ENCODE measurements around the gene NPTN.
"Not testable (repeated sequence)": the region's sequence is repeated elsewhere in the genome, so short reads cannot be mapped to it uniquely, and the experiment has no call there.

NPTN gene

DNA sequence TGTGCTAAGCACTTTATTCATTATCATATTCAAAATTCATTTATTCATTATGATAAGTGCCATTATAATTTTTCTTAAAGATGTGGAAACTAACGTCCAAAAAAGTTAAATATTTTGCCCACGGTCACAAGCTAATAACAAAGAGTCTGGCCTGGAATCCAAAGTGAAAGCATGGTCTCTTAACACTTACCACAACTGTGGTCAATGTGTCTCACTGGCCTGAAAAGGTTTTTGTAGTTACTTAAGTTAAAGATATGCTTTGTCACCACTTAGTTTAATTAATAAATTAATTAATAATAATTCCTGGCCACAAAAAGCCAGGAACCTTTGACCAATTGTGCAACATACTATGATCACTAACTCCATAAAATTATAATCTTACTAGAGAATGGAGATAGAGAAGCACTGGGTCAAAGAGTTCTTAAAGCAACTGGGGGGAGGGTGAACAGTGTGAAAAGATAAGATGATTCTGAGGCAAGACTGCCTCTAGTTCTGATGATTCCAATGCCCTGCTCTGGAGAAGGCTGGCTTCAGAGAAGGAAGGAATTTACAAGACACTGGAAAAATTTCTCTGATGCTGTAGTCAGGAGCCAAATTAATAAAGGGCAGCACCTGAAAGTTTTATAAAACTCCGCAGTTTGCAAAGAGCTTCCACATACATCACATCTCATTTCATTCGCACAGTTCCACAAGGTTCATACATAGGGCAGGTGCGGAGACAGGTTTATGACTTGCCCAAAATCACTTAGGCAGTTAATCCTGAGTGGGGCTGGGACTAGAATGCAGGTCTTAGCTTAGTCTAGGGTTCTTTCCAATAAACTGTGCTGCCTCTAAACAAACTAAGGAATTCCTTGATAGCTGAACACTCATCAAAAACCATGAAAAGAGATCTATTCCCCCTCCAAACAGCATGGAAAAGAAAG lies 32.5 kb downstream of the NPTN start:
- DNase-seq, result no peak

DNA sequence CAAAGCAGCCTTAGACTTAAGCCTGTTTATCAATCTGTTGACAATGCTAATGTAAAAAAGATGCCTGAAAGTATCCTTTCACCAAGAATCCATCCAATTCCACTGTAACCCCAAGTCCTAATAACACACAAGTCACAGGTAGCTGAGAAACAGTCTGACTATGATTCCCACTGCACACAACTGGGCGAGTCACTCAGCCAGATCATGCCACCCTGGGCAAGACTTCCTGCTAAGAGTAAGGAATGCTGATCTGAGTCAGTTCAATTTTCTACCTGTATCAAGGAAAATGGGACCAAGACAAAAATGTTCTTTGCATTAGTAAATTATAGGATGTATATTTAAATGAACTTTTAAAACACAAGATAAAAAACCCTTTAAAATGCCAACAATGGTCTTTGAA lies 33.3 kb downstream of the NPTN start:
- DNase-seq, result no peak

DNA sequence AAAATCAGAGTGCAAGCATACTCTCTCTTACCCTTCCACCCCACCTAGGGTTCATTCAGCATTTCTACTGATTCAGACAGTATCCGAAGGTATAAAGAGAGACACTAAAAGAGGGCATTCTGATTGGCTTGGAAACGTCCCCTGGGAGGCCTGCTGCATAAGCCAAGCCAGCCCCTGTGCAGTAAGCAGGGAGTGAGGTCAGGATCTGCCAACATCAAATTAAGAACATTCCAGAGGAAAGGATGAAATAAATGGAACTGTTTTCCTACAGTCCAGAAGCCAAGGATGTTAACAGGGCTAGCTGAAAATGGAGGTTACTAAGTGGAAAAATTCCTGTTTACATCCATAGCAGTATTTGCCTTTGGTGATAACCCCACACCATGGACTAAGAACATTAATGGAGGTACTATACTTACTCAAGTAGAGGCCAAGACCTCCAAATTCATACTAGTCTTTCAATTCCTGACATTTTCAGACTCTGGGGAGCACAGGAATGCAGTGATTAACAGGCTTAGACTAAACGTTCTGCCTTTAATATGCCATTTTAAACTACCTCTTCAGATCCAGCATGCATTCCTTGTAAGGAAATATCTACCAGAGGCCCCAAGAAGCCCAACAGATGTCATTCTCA lies 34.5 kb downstream of the NPTN start:
- DNase-seq, result no peak

DNA sequence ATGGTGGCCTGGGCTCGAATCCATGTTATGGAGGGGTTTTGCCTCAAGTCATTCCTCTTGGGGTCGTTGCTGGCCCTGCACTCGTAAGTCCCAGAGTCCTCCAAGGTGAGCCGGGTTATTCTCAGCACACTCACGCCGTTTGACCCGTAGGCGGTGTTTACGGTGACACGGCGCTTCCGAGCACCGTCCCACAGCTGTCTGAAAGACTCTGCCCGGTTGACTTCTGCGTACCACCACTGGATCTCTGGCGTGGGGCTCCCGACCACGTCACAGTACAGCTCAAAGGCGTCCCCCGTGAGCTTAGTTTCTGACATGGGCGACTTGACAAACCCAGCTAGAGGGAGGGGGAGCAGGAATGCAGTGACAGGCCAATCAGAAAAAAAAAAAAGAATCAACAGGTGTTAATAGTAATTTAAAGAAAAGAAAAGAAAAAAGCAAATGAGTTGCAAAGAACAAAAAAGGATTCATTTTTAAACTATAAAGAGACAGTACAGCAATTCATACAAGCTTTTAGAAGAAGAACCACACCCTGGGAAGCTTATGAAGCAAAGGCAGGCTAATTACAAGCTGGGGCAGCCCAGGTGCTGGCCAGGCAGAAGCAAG lies 36.1 kb downstream of the NPTN start:
- no peak for DNase-seq

DNA sequence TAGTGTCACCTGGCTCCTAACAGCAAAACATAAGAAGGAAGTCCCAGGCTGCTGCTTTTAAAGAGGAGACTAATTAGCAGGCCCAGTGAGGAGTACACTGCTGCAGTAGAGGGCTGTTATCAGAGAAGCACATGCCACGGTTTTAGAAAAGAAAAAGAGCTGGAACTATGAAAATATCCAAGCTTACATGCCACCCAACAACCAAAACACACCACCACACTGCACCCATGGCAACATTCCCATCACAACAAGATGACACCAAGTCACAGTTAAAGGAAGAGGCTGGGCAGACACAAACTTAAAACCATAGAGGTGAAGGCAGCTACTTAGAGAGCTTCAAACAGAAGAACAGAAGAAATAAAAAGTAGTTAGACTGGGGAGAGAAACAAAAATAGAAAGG lies 37.0 kb downstream of the NPTN start:
- no peak for DNase-seq

DNA sequence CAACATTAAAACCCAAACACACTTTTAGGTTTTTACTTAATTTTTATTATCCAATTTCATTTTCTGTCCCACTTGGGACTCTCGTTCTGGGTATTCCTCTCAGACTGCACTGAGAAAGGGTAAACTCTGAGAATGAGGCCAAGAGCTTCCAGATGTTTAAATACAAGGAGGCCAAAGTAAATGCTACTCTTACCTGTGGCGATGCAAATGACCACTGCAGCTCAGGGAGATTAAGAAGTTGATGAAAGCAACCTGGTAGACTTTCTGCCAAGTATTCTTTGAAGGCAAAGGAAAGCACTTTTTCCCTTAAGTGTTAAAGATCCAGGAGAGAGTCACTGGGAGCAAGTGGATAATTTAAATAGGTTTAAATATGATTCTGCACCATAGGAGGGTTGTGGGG lies 39.1 kb downstream of the NPTN start:
- no peak for DNase-seq

DNA sequence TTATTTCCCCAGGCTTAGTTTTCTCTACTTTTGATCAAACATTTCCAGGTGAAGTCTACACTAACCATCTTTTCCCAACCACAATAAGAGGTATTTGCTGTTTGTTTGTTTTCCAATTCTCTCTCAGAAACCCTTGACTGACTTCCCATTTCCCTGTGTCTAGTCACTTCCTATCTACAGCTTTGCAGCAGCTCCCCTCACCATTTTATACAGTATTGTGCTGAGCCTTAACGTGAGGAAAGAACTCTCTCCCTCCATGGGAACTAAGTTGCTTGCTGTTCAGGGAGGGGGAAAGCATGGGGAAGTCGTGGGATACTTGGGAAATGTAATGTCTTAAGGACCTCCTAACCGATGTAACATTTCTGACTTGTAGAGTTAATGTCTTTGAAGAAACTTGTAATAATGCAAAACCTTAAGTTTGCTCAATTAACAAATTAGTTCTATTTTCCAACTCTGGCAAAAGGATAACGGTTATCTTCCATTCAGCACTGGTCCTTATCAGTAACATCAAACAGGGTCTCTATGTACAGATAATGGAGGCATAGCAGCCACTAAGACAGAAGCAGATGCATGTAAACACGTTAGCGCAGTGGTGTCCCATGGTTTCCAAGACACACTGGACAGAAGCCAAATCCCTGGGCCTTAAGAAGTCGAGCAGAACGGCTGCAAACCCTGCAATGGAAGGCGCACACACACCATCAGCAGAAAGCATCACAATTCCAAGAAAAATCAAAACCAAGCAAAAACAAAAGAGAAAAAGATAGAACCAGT lies 39.7 kb downstream of the NPTN start:
- DNase-seq, result no peak

DNA sequence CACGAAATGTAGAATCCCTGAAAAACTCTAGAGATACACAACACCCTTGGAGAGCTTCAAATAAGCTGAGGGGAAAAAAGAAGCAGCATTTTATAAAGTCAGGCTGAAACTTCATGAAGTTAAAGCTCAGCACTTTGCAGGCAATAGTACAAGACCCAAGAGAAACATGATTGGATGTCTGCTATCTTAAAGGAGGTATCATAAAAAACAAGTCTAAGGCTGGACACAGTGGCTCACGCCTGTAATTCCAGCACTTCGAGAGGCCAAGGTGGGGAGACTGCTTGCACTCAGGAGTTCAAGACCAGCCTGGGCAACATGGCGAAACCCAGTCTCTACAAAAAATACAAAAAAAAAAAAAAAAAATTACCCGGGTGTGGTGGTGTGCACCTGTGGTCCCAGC lies 42.9 kb downstream of the NPTN start:
- no peak for DNase-seq

DNA sequence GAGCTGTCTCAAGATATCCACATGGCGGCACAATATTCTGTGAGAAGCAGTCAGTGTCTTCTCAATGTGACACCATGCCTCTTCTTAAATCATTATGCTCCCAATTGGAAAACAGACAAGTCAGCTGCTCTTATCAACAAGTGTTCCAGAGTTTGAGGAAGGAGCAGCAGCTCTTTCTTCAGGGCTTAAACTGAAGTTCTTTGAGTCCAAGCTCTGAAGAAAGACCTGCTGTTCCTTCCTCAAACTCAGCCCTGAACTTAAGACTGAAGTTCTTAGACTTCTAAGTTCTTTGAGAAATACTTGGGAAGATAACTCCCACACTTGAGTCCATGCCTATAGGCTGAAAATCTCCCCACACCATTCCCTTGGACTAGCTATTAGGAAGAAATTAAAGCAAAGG lies 43.4 kb downstream of the NPTN start:
- peak; percentile 27 for DNase-seq

DNA sequence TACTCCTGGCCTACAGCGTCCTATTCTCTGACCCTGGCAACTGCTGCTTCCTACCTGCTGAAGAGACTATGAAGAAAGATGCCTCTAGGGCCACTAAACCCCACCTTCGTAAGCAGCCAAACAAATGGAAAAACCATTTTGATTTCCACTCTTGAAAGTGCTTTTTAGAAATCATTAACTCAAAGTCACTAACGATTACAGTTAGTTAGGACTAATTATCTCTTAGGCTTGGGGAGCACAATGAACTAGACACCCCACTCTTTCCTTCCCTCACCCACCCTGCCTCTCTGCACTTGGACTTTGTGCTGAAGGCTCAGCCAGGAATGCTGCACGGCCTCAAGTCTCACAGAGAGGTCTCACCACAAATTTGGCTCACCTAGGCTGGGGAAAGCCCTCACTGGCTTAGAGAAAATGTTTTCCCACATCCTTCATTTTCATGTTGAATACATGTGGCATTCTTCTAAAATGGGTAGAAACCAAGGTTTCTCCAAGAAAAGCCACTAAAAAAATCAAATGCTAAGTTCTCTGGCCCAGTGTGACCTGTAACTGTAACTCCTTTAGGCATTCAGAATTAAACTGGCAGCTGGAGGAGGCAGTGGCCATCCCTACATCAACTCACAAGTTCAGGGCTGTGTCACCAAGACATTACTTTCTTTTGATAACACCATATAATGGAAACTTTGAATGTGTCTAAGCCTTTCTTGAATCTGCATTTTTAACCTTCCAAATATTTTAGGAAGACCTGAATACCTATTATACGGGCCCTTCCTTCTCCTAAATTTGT lies 47.1 kb downstream of the NPTN start:
- DNase-seq, result no peak

DNA sequence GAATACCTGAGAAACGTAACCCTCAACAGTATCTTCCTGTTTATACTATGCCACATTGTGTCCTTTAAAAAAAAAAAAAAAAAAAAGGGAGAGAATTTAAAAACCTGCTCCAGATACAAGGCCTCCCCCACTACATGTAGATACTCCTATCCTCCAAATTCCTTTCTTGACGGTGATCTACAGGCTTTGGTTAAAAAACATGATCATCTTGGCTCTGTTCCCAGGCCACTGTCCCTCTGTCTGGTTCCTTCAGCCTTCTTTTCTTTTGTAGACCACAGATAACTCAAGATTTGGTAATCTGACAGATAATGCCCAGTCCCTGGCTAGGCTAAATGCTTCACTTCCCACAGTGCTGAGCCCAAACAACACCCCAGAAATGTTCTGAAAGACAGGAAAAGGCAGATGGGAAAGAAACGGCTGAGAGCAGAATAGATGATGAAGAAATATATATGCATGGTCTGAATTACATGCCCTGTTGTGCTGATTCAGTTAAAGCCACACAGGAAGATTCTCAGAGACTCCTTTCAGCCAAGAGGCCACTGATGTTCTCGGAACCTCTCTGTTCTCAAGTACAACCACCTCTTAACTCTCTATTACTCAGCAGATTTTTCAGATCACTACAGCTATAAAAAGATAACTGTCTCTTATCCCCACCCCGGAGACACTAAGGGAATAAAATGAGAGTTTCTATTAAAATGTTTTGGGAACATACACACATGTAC lies 48.3 kb downstream of the NPTN start:
- no peak for DNase-seq

DNA sequence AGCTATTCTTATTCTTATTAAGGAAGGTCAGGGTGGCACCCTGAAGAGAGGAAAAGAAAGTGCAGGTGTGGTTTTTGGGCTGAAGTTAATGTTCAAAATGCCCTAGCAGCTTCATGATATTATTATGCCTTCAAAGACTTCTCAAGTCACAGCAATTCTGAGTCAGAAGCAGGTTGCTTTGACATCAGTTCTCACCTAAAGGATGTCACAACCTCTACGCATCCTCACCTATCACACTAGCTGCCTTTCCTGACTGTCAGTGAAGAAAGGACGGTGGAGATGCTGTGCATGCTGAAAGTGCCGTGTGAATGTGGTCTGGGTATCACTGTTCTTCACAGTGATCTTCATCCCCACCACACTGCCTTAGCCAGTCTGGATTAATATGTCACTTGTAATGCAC lies 49.6 kb downstream of the NPTN start:
- no peak for DNase-seq

DNA sequence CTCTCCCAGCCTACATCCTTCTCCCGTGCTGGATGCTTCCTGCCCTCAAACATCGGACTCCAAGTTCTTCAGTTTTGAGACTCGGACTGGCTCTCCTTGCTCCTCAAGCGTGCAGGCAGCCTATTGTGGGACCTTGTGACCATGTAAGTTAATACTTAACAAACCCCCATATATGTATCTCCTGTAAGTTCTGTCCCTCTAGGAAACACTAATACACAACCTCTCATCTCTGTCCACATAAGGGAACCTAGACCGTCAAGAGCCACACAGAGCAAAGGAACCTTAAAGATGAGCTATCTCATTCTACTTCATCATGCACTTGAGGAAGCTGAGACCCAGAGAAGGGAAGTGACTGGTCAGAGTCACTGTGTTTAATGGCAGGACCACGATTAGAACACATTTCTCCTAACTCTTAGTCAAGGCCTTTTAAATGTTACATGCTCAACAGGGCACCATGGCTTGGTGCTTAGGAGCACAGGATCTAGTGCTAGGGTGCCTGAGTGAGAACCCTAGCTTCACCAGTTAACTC lies 50.3 kb downstream of the NPTN start:
- peak; percentile 53 for DNase-seq

DNA sequence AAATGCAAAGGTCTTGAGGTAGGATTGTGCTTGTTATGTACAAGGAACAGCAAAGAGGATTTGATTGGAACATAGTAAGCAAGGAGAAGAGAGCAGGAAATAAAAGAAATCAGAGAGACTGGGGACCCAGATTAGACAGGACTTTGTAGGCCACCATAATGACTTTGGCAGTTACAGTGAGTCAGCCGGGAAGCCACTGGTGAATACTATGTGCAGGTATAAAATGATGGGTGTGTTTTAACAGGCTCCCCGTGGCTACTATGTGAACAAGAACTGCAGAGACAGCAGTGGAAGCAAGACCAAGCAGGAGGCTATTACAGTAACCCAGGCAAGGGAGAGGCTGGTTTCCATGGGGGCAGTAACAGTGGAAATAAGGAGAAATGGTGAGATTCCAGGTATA lies 55.2 kb downstream of the NPTN start:
- DNase-seq, result no peak

DNA sequence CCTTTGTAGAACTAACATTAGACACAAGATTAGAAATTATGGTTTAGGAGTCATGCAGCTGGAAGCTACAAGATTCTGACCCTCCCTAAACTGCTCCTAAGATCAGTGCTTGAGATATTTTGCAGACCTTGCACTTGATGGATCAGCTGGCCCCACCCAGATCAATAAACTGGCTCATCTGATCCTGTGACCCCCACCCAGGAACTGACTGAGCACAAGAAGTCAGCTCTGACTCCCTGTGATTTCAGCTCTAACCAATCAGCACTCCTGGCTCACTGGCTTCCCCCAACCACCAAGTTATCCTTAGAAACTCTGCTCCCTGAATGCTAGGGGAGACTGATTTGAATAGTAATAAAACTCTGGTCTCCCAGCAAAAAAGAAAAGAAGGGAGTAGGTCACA lies 55.6 kb downstream of the NPTN start:
- not testable (repeated sequence) for DNase-seq

DNA sequence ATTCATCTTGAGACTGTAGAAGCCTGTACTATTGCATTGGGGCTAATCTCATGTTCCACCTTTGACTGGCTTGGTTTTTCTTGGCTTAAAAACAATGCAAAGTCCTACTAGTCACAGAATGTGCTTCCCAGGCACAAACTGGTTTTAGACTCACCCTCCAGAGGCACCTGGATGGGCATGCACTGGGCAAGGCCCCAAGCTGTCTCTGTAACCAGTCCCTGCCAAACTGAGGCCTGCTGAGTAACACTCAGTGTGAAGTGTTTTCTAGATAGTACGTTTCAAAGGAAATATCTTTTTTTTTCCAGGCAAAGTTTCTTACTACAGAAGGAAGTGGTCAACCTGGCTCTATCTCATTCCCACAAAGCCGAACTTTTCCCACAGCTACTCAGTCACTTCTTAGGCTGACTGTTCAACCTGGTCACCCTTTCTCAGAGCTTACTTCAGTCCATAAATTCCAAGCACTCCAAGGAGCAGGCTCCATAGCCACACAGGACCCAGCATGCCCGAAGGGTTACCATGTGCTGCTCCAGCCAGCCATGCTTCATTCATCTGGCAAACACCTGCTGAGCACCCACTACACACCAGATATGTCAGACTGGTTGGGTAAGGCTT lies 57.4 kb downstream of the NPTN start:
- no peak for DNase-seq

DNA sequence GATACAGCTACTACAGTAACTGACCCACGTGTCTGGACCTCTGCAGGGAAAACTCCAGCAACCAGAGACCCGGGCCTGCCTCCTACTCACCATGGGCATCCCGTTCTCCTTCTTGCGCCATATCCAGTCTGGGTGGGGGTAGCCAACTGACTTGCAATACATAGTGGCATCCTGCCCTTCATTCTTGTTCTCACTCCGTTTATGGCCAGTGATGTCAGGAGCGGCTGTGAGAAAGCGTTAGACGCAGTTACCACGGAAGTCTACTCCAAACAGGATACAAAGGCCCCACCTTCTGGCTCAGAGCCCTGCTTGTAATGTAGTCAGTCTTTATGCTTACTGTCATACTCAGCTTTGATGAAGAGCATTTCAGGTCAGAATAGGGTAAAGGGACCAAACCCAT lies 59.6 kb downstream of the NPTN start:
- DNase-seq, result peak; percentile 16

DNA sequence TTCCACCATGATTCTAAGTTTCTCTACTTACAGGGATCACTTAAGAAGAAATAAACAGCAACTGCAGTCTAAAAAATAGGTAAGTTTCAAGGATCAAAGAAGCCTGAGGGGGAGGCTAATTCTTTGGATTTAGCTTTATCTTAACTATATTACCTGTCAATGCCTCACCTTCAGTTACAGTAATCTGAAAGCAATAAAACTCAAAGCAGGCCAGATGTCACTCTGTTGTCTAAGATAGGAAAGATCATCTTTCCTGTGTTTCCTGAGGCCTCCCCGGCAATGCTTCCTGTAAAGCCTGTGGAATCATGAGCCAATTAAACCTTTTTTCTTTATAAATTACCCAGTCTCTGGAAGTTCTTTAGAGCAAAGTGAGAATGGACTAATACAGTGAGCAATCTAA lies 60.2 kb downstream of the NPTN start:
- DNase-seq, result no peak

DNA sequence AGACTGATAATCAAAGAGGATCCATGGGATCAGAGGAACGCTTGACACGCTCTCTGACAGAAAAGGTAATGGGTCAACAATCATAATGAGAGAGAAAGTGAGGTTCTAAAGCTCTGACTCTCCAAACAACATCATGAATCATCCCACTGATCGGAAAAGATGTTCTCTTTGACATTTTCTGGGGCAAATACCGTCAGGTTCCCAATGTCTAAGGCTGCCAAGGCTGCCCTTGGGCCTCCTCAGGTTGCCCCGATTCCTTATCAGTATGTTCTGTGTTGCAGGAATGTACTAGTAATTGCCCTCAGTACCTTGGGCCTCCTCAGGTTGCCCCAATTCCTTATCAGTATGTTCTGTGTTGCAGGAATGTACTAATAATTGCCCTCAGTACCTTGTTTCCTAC lies 60.9 kb downstream of the NPTN start:
- DNase-seq, result no peak

DNA sequence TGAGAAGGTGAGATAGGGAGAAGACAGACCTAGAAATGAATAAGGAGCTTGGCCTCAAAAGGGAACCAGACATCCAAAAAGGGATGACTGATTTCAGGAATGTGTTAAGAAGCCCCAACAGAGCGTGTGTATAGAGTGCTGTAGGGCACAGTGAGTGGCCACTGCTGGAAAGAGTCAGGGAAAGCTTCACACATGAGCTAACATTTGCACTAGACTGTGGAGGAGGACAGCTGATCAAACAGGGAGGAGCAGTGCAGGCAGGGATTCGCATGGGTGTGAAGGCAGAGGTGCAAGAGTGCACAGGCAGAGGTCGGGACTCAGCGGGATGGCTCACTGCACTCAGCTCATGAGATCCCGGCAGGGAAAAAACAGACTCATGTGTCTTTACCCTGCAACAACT lies 61.8 kb downstream of the NPTN start:
- DNase-seq, result no peak
